ENCODE measurements around the gene ADRA2C.

DNA sequence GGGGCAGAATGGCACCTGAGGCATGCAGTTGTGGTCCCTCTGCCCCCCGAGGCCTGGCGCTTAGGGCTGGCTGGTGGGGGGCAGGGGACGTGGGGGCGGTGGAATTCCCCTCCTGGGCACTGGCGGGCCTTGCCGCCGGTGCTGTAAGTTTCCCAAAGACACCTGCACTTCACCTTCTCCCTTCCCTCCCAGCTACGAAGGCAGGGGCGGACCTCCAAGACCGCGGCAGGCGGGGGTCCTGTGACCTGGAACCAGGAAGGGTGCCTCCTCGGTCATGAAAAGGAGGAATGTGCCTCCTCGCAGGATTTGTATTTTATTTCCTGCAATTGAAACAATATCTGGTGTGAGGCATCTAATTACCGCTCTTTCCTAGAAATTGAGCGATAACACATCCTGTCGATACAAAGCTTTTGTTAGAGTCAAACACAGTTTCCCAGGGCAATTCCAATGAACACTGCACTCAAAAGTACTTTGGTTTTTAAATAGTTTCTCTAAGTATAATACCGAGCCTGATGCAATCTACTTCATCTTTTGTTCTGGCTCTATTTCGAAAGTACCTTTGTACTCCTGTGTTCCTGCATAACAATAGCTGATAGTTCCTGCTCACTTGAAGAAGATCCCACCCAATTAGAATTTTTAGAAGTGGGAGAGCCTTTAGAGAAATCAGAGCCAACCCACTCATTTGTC lies 12.3 kb upstream of the ADRA2C start:
- TF ChIP-seq CTCF (conservative IDR thresholded peaks at IDR 0.05 in 1 of 2, IDR thresholded peaks at IDR 0.05 in 1 of 2; ENCODE audit: extremely low read depth in 1 of 2, insufficient read depth in 1 of 2, low read depth in 1 of 2, low read length in 2 of 2) (no peak), EZH2 (IDR thresholded peaks at IDR 0.05; ENCODE audit: borderline replicate concordance, low read length) (no peak)

Measured in mammary epithelial cell (primary cell).